HG03521 (cell line): ENCODE data around the gene COMMD1.
"Not testable (repeated sequence)": the region's sequence is repeated elsewhere in the genome, so short reads cannot be mapped to it uniquely, and the experiment has no call there.

Experiments
- ATAC-seq: cut with Tn5 transposase; IDR thresholded peaks from one replicate; pipeline ENCODE4 v1.9.1; 2021; ENCODE audit warnings: mild to moderate bottlenecking, moderate library complexity; ENCODE audit not compliant: unreplicated experiment

Gene COMMD1

DNA sequence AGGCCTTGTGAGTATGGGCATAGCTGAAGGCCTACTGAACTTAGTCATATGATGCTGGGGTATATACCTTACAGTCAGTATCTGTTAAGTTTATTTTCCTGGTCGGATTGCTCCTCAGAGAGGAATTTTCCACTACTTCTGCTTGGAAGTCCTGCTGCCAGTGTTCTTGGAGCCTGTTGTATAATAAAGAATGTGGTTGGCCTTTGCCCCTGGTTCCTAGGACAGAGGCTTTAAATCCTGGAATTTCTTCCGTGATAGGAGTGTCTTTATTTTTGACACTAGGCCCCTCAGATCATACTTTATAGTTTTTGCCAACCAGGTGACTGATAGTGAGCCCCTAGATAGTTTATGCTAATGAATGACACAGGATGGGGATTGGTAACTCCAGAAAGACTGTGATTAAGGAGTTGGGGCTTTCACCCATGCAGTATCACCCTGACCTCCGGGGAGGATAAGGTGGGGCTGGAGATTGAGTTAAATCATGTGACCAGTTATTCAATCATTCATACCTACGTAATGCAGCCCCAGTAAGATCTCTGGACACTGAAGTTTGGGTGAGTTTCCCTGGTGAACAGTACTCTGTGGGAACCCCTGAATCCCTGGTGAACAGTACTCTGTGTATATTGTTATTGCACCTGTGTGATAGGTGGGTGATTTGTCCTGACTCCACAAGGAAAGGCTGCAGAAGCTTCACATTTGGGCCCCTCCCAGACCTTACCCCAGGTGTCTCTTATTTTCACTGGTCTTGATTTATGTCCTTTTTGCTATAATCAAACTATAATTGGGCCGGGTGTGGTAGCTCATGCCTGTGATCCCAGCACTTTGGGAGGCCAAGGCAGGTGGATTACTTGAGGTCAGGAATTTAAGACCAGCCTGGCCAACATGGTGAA lies 56.9 kb downstream of the COMMD1 start:
- ATAC-seq, result no peak

GRCh38 chr2:61966087-61966727 lies 60.7 kb downstream of the COMMD1 start:
- no peak for ATAC-seq

DNA sequence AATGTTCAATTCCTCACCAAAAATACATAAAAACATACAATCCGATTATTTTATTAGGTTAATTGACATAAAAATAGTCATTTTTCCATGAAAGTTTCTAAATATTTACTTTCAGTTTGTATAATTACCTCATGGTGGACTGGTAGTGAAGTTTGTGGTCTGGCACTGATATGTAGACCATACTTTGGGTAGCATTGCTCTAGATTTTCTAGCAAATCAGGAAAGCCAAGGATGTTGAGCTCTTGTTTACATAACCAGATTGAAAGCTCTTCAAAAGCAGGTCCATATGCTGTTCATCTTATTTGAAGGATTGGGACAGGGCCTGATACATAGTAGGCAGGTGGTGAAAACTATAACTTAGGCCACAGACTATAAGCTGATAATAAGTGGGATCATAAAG lies 61.8 kb downstream of the COMMD1 start:
- no peak for ATAC-seq

- ATAC-seq, result no peak
Measured at GRCh38 chr2:61969376-61969775, 63.9 kb downstream of the COMMD1 start.

GRCh38 chr2:61970807-61971556 lies 65.5 kb downstream of the COMMD1 start:
- no peak for ATAC-seq

GRCh38 chr2:61978522-61978921 lies 73.0 kb downstream of the COMMD1 start:
- ATAC-seq, result no peak

DNA sequence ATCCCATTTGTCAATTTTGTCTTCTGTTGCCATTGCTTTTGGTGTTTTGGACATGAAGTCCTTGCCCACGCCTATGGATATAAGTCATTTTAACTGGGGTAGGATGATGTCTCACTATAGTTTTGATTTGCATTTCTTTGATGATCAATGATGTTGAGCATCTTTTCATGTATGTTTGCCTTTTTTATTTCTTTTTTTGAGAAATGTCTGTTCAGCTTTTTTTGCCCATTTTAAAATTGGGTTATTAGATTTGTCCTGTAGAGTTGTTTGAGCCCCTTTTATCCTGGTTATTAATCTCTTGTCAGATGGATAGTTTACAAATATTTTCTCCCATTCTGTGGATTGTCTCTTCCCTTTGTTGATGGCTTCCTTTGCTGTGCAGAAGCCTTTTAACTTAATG lies 75.3 kb downstream of the COMMD1 start:
- ATAC-seq, result no peak

GRCh38 chr2:61984682-61985081 lies 79.2 kb downstream of the COMMD1 start:
- ATAC-seq, result no peak

DNA sequence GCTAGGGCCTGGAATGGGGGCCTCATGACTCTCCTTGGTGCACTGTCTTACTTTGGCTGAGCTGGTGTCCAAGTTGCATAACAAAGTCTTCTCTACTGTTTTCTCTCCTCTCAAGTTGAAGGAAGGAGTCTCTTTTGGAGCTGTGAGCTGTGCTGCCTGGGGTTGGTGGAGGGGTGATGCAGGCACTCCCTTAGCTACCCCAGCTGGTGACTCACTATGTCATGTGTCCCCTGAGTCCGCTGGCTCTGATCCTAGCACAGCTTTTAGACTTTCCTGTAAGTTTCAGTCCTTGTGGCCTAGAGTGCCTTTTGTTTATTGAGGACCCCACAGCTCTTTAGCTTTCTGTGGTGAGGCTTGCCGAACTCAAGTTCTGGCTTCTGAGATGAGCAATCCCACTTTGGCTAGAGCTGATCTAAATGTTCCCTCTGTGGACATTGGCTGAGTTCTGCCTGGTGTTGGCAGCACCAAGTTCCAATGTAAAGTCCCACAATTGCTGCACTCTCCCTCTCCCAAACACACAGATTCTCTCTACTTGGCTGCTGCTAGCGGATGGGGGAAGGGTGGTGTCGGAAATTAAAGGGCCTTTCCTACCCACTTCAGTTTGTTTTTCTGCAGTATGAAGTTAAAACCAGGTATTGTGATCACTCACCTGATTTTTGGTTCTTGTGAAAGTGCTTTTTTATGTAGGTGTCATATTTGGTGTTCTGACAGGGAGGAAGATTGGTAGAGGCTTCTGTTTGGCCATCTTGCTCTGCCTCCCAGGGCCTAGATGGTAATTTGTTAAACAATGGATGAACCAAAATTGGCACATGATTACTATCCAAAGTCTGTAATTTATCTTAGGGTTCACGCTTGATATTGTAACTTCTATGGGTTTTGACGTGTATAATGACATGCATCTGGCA lies 83.2 kb downstream of the COMMD1 start:
- no peak for ATAC-seq

DNA sequence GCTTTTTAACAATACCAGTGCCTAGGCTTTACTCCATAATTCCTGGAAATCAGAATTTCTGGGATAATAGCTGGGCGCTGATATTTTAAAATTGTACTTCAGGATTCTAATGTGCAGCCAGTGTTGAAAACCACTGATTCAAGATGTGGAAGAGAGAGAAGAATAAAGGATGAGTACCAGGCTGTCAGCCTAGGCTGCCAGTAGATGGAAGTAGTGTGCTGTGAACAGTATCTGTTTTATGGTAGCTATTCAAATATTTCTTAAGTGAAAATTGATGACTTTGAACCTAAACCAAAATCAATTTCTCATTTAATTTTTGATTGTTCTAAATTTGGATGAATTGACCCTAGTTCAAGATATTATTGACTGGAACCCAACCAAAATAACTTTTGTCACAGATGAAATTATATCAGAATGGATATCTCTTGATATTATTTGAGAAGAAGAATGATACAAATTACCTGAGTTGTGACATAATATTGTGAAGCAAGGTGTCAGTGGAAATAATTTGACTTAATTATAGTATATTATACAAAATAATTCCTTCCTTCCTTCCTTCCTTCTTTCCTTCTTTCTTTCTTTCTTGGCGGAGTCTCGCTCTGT lies 88.0 kb downstream of the COMMD1 start:
- ATAC-seq, result no peak

DNA sequence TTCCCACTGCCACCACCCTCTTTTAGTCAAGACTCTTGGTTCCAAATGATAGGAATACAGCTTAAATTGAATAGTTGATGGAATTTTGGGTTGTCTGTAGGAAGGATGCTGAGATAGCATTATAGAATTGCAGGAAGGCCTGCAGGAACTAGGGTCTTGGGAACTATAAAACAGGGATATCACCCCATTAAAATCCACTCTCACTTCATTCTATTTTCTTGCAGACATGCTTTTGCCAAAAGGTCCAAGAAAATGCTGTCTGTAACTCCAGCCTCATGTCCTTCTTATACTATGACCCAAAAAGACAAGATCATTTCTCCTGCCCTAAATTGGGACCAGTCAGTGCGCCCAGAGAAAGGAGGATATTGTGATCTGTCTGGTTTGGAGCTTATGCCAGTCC lies 89.1 kb downstream of the COMMD1 start:
- ATAC-seq, result no peak

GRCh38 chr2:61995065-61995464 lies 89.6 kb downstream of the COMMD1 start:
- ATAC-seq, result no peak

DNA sequence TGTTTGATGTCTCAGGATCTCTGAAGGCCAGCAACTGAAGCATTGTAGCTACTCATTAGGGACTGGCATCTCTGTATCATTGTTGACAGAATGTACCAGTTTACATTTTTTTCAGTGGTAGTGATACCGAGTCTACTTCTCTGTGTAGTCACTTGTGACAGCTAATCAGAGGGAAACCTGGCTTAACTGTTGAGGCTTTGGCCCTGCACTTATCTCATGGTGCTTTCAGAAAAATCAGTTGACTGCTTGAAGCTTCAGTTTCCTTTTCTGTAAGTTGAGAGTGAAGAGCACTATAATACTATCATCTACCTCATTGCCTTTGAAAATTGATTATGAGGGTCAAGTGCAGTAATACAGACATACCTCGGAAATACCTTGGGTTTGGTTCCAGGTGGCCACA lies 90.0 kb downstream of the COMMD1 start:
- no peak for ATAC-seq

DNA sequence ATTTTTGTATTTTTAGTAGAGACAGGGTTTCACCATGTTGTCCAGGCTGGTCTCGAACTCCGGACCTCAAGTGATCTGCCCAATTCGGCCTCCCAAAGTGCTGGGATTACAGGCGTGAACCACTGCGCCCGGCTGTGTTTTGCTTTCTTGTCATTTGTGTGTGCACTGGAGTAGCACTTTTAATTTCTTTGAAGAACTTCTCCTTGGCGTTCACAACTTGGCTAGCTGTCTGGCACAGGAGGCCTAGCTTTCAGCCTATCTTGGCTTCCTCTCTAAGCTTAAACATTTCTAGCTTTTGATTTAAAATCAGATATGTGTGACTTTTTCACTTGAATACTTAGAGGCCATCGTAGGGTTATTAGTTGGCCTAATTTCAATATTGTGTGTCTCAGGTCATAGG lies 93.0 kb downstream of the COMMD1 start:
- no peak for ATAC-seq

DNA sequence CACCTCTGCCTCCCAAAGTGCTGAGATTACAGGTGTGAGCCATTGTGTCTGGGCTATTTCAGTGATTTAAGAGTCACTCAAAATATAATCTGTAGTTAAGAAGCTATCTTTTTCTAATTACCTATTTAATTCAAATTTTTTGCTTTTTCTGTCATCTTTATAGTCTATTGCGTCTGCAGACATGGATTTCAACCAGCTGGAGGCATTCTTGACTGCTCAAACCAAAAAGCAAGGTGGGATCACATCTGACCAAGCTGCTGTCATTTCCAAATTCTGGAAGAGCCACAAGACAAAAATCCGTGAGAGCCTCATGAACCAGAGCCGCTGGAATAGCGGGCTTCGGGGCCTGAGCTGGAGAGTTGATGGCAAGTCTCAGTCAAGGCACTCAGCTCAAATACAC lies 95.1 kb downstream of the COMMD1 start:
- no peak for ATAC-seq

DNA sequence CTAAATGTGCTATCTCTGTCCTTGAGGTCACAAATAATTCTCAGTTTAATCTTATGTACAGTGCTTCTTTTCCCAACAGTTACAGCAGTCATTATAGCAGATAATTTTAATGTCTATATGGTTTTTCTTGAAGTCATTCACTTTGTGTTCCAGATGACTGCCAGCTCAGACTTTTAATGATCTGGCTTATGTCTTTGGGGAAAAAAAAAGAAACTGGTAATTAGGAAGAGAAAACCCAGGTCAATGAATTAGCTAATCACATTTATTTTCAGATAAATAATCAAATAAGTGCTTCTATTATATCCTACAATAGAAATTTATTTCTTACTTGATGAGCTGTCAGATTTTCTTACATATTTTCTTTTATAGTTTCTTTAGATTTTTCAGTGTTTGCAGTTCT lies 96.0 kb downstream of the COMMD1 start:
- no peak for ATAC-seq

GRCh38 chr2:62004428-62004827 lies 99.0 kb downstream of the COMMD1 start:
- ATAC-seq, result not testable (repeated sequence)

GRCh38 chr2:62007555-62007954 lies 102.1 kb downstream of the COMMD1 start:
- ATAC-seq, result no peak

- no peak for ATAC-seq
Measured at GRCh38 chr2:62010632-62011256, 105.3 kb downstream of the COMMD1 start.

DNA sequence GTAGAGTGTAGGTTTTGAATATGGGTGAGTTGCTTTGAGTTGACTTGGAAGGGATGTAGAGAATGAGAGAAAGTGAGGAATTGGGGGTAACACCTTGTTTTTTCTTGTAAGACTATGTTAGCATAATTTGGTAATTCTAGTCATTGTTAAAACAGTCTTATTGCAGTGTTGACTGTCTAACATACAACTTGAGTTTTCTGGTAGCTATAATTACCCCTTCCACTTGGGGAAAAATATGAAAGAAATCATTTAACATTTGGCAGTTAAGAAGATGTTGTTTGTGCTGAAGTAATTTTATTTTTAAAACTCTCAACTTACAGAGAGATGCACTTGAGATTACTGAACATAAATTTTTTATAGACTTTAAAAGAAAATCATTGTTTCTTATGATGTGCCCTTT lies 108.2 kb downstream of the COMMD1 start:
- ATAC-seq, result no peak
